ENCODE results near the gene ENC1. TPM values are rescaled to one million over a fixed set of nuclear protein-coding genes. Genes with fewer than 3 reads are reported as not detected.

ENC1 gene
- total and polyA plus RNA-seq, 8 donors, result 21.3 to 63.1 (median 27.3) TPM

DNA sequence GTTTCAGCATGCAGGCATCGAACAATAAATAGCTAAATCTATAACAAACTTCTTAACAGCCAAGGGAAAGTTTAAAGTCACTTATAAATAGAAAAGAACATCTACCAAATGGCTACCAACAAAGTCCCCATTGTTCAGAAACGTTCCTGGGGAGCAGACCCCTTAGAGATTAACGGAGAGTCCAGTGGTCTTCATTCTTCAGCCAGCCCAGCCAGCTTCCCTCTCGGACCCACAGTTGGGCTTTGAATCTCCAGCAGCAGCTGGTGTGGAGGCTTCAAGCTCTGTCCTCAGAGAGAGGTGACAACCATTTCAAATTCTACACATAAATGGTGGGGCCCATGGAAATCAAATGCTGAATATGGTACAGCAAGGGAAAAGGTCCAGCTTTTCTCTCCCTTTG, 11.2 kb downstream of the ENC1 start:
- intact Hi-C loops (cut with DNase I), result no loop called here
- H3K9me3 ChIP-seq, result no peaks in the 10 kb centered on the region
- H3K36me3 ChIP-seq, result peaks cover 0 to 6% (median 0%) of the 10 kb centered on the region in 3 donors
- whole genome bisulfite sequencing, 2 donors, result 70 to 75% methylated on average over 4 of the region's 4 CpGs
- DNase-seq (no peak), ATAC-seq (no peak), FAIRE-seq (no peak)
- no peak overlapping the region for H3K27ac ChIP-seq
- H3K4me3 ChIP-seq, result no peak overlapping the region
- TF ChIP-seq, protein P1, sequence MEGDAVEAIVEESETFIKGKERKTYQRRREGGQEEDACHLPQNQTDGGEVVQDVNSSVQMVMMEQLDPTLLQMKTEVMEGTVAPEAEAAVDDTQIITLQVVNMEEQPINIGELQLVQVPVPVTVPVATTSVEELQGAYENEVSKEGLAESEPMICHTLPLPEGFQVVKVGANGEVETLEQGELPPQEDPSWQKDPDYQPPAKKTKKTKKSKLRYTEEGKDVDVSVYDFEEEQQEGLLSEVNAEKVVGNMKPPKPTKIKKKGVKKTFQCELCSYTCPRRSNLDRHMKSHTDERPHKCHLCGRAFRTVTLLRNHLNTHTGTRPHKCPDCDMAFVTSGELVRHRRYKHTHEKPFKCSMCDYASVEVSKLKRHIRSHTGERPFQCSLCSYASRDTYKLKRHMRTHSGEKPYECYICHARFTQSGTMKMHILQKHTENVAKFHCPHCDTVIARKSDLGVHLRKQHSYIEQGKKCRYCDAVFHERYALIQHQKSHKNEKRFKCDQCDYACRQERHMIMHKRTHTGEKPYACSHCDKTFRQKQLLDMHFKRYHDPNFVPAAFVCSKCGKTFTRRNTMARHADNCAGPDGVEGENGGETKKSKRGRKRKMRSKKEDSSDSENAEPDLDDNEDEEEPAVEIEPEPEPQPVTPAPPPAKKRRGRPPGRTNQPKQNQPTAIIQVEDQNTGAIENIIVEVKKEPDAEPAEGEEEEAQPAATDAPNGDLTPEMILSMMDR (IDR thresholded peaks at IDR 0.05), result no peak
- H3K27me3 ChIP-seq, result no peaks in the 10 kb centered on the region
- peaks cover 0 to 22% (median 5%) of the 10 kb centered on the region in 3 donors for H3K4me1 ChIP-seq

DNA sequence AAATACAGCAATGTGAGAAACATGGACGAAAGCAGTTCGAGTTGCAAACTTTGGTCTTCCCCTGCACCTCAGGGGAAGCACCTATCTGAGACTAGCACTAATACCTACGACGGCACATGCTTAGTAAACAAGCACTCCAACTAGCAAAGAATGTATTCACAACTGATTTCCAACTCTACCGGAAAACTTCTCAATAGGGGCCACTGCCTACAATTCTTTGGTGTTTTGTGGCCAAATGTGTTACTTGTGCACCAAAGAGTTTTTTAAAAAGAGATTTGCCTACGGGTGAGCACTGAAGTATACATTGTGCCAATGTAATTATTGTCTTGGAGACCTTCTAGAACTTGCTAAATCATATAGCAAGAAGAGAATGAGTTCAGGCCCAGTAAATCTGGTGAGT, 12.2 kb downstream of the ENC1 start:
- TF ChIP-seq, protein P1 (IDR thresholded peaks at IDR 0.05), result no peak
- H3K36me3 ChIP-seq, result peaks cover 0 to 4% (median 0%) of the 10 kb centered on the region in 3 donors
- H3K4me1 ChIP-seq, result peaks cover 0 to 22% (median 5%) of the 10 kb centered on the region in 3 donors
- intact Hi-C loops (cut with DNase I), result no loop called here
- H3K27me3 ChIP-seq, result no peaks in the 10 kb centered on the region
- WGBS, 2 donors, result 80 to 81% methylated on average over 6 of the region's 6 CpGs
- ATAC-seq (no peak), DNase-seq (no peak), FAIRE-seq (no peak)
- no peak overlapping the region for H3K4me3 ChIP-seq
- H3K9me3 ChIP-seq, result no peaks in the 10 kb centered on the region
- no peak overlapping the region for H3K27ac ChIP-seq

DNA sequence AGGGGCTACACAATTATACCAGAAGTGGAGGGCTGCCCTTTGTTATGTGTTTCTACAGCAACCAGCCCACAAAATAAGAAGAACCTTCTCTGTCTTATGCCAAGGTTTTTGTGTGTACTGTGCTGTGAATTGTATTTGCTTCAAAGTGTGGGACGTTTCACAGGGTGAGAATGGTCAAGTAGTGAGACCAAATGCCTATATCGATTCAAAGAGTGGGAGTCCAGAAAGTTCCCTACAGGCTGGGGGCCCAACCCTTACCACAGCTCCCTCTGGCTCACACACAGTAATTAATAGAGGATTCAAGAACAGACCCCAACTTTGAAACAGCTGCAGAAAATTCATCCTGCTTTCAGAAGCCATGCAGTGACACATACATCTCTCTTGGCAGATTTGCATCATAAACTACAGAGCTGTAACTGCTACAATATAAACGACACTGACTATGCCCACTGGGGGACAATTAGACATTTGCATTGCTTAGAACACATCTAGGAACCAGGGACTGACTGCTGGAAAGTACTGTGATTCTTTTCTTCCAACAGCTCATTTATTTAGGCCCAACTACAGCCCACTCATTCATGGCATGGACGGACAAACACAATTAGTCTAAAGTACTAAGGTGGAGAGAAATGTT, 12.8 kb downstream of the ENC1 start:
- no peaks in the 10 kb centered on the region for H3K9me3 ChIP-seq
- TF ChIP-seq, protein P1 (IDR thresholded peaks at IDR 0.05), result no peak
- DNase-seq, result no peak
- ATAC-seq, result no peak
- no peaks in the 10 kb centered on the region for H3K27me3 ChIP-seq
- H3K4me3 ChIP-seq, result no peak overlapping the region
- peaks cover 0 to 19% (median 5%) of the 10 kb centered on the region in 3 donors for H3K4me1 ChIP-seq
- no peak overlapping the region for H3K27ac ChIP-seq
- 53 to 64% methylated on average over 4 of the region's 4 CpGs for WGBS, 2 donors
- H3K36me3 ChIP-seq, result peaks cover 0 to 4% (median 0%) of the 10 kb centered on the region in 3 donors
- FAIRE-seq, result no peak
- intact Hi-C loops (cut with DNase I), result no loop called here

DNA sequence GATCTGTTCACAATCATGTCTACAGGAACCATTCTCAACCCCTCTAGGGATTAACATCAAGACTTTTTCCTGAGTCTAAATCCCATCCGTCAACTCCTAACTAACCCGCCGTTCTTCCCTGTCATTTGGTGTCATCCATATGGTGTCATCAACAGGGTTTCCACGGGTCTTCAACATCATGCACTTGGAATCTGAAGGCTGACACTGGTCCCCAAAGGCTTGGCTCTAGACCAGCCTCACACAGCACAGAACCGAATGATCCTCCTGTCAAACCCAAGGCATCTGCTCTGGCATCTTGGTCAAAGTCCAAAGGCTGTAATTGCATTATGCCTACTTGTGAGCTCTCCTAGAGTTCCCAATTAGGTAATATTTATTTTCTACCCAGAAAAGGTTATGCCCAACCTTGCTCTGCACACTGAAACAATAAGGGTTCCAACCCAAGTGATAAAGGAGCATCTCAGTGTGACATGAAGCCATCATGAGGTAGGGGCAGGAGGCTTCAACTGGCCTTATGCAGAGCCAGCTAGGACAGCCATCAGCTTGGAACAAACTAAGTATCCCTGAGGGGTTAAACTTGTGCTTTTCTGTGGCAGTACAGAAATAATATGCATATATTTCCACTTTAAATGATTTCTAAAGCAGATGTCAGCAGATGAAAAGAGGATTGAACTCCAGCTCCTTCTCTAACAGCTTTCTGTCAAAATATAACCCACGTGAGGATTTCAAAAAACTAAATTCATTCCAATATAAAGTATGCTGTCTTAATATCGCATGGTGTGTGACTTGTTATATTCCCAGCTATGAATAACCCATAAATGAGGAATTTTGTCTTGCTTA, 13.9 kb downstream of the ENC1 start:
- whole genome bisulfite sequencing, 2 donors, result 67 to 81% methylated on average over 7 of the region's 7 CpGs
- DNase-seq, result no peak
- peak in 2 of 4 donors; percentile 8 to 40 for ATAC-seq
- TF ChIP-seq, protein P1 (IDR thresholded peaks at IDR 0.05), result no peak
- peaks cover 0 to 4% (median 0%) of the 10 kb centered on the region in 3 donors for H3K36me3 ChIP-seq
- H3K9me3 ChIP-seq, result no peaks in the 10 kb centered on the region
- H3K27ac ChIP-seq, result peak overlapping the region in 1 of 4 donors; percentile 5
- no peak overlapping the region for H3K4me3 ChIP-seq
- FAIRE-seq, result no peak
- intact Hi-C loops (cut with DNase I), result no loop called here
- peaks cover 0 to 7% (median 0%) of the 10 kb centered on the region in 3 donors for H3K4me1 ChIP-seq
- no peaks in the 10 kb centered on the region for H3K27me3 ChIP-seq

Data from pancreas (tissue), 10 donors.